Kidney tubule cell (primary cell): ENCODE data around the gene NARF.
"Not testable (repeated sequence)": the region's sequence is repeated elsewhere in the genome, so short reads cannot be mapped to it uniquely, and the experiment has no call there.

Experiments
- DNase-seq: peaks from one replicate; pipeline ENCODE4 v3.0.0-alpha.2; 2018; ENCODE audit warnings: low spot score

Gene NARF

GRCh38 chr17:82446124-82446523, 12.4 kb upstream of the NARF start:
- DNase-seq = no peak

GRCh38 chr17:82446649-82447048, 11.9 kb upstream of the NARF start:
- no peak for DNase-seq

- no peak for DNase-seq
Observed at GRCh38 chr17:82447876-82448275, 10.7 kb upstream of the NARF start.

- DNase-seq = no peak
Observed at GRCh38 chr17:82449131-82449882, 9.2 kb upstream of the NARF start.

- DNase-seq = no peak
Observed at GRCh38 chr17:82449883-82450356, 8.6 kb upstream of the NARF start.

- peak; percentile 92 for DNase-seq
Observed at GRCh38 chr17:82450357-82451106, 8.0 kb upstream of the NARF start, which contains the start of gene CYBC1. Gene CYBC1 (minus strand): TSS chr17:82450752. CDS start chr17:82449254, 1,498 bp downstream.

- no peak for DNase-seq
Observed at GRCh38 chr17:82452162-82452561, 6.4 kb upstream of the NARF start.

GRCh38 chr17:82453151-82453550, 5.4 kb upstream of the NARF start:
- DNase-seq = not testable (repeated sequence)

- DNase-seq = not testable (repeated sequence)
Observed at GRCh38 chr17:82453706-82454105, 4.8 kb upstream of the NARF start.

GRCh38 chr17:82457073-82457928, 1.2 kb upstream of the NARF start:
- no peak for DNase-seq

GRCh38 chr17:82457929-82458178, 687 bp upstream of the NARF start:
- no peak for DNase-seq

GRCh38 chr17:82458885-82459424, 414 bp downstream of the NARF start:
- peak; percentile 55 for DNase-seq

GRCh38 chr17:82459936-82460335, 1.4 kb downstream of the NARF start:
- not testable (repeated sequence) for DNase-seq

GRCh38 chr17:82461827-82462524, 3.4 kb downstream of the NARF start:
- peak; percentile 18 for DNase-seq

GRCh38 chr17:82463391-82463790, 4.8 kb downstream of the NARF start:
- no peak for DNase-seq

GRCh38 chr17:82463925-82464566, 5.5 kb downstream of the NARF start:
- DNase-seq = no peak

- DNase-seq = no peak
Observed at GRCh38 chr17:82464567-82464929, 6.0 kb downstream of the NARF start.

- no peak for DNase-seq
Observed at GRCh38 chr17:82465023-82465603, 6.6 kb downstream of the NARF start.

- no peak for DNase-seq
Observed at GRCh38 chr17:82468692-82469091, 10.2 kb downstream of the NARF start.

- DNase-seq = no peak
Observed at GRCh38 chr17:82470065-82470464, 11.5 kb downstream of the NARF start.
